CD4-positive, alpha-beta T cell treated with Interleukin-4 for 1 hour (primary cell): ENCODE results near the gene PCARE.

Experiments
- DNase-seq, 2 donors: peaks; one replicate each; pipeline ENCODE4 v3.0.0-alpha.2; 2020 to 2022

PCARE gene

GRCh38 chr2:29033172-29033571, 41.2 kb downstream of the PCARE start:
- no peak for DNase-seq

DNA sequence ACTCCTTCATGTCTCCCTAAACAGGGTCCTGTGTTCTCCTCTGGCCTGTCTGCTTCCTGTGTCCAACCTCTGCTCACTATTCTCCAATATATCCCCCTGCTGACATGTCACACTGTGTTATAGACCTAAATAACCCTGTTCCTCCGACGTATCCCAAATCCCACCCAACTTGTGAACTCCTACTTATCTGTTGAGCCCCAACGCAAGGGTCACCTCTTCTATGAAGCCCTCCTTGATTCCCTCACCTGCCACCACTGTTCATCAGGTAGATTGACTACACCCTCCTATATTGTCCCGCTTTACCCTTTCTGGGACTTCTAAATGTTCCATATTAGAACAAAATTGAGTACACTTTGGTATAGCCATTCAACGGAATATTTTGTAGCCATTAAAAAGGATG, 42.1 kb downstream of the PCARE start:
- no peak for DNase-seq

DNA sequence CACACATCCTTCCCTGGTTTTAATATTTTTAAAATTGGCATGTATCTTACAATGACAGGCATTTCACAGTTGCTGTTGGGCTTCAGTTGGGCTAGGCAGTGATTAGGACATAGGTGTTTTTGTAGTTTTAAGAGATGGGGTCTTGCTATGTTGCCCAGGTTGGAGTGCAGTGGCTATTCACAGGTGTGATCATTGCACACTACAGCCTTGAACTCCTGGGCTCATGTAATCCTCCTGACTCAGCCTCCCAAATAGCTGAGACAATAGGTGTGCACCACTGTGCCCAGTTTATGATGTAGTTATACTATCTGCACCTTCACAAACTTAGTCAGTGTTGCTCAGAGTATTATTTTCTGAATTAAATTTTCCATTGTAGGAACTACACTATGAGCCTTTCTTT, 43.3 kb downstream of the PCARE start:
- DNase-seq: no peak

DNA sequence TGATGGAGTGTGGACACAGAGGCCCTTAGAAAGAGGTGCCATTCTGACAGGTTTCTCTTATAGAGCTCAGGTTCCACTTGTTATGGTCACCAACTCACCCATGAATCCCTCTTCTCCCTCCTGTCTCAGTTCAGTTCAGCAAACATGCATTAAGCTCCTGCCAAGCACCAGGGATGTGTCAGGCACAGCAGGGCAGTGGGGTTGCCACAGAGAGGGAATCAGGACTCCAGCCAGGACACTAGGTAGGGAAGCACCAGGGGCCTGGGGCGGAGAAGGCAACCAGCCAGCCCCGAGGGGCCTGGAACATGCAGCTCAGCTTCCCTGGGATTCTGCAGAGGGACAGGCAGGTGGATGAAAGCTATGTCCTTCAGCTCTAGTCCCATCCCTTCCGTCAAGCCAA, 48.6 kb downstream of the PCARE start:
- DNase-seq: no peak

GRCh38 chr2:29024882-29025430, 49.4 kb downstream of the PCARE start:
- no peak for DNase-seq

DNA sequence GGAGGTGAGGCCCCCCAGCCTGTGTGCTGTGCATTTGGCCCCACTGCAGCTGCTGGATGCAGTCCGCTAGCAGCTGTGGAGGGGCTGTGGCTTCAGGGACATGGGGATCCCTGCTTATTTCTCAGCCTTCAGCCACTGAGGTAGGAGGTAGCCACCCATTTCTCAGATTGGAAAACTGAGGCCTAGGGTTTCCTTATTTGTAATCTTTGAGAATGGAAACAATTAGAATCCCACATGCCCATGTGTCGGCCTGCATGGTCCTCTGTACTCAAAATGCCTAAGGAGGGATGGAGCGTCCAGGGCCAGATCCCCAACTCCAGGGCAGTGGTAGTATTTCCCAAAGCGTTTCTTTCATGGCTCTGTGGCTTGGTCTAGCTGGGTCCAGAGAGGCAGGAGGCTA, 51.1 kb downstream of the PCARE start:
- DNase-seq: no peak

GRCh38 chr2:29022679-29023078, 51.6 kb downstream of the PCARE start:
- DNase-seq: no peak

- DNase-seq: no peak
Measured at GRCh38 chr2:29021886-29022285, 52.4 kb downstream of the PCARE start.

DNA sequence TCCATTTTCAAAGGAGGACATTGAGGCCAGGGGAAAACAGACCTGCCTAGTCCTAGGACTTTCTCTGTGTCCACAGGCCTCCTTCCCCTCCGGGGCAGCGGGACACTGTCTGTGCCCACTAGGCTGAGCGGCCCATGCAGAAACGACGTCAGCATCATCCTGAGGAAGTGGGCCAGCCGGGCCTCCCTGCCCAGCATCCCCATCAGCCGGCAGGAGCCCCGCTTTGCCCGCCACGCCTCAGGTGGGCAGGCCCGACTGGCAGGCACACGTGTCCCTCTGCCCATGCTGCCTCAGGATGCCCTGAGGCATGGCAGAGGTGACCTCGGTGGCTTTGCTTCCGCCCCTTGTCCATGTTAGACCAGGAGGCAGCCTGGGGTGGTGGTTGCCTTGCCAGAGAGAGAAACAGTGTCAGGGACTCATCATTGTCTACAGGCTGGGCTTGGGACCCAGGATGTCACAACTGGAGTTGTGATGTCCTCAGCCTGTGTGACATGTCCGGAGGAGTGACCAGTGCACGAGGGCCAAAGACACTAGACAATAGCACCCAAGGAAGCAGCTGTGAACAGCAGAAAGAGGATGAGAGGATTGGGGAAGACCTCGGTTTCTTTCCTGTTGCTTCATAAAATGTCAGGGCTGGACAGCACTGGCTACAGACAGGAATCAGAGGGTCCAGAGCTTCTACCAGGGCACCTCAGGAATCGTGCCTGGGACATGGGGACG, 56.4 kb downstream of the PCARE start:
- DNase-seq: no peak

DNA sequence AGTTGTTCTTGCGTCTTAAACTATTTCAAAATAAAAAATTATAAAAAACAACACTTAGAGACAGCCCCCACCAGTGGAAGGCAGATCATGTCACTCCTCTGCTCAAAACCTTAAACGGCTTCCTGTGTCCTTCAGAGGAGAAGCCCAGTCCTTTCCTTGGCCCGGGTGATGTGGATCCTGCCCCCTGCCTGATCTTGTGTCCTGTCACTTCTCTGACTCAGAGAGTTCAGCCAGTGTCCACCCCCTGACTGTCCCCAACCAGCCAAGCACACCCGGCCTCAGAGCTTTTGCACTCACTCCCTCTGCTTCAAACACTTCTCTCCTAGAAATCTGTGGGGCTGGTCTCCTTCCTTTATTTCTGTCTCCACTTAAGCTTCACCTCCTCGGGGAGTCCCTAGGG, 57.8 kb downstream of the PCARE start:
- DNase-seq: no peak

DNA sequence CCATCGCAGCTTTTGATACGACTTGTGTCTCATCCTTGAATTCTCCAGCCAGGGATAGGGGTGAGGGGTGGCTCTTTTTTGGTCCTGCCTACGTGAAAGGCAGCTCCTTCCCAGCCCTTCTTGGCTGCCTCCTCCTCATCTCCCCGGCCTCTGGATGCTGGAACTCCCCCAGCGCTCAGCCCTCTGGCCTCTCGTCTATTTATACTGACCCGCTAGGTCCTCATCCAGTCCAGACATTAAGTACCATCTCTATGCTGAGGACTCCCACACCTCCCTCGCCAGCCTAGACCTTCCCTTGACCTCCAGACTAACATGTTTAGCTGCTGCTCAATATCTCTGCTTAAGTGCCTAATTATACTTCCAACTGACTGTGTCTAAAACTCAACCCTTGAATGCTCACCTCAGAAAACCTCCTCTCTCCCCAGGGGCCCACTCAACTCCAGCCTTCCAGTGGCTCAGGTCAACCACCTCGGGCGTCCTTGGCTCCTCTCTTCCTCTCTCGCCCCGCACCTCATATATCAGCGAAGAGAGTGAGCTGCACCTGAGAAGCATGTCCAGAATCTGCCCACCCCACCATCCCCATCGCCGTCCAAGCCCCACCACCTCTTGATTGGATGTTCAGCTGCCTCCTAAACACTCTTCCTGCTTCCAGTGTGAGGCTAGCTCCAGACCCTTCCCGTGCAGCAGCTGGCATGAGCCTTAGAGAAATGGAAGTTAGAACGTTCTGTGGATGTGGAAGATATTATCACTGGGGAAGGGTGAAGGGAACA, 58.4 kb downstream of the PCARE start:
- no peak for DNase-seq

GRCh38 chr2:29014811-29015421, 59.4 kb downstream of the PCARE start:
- peak; percentile 62 to 73 for DNase-seq

DNA sequence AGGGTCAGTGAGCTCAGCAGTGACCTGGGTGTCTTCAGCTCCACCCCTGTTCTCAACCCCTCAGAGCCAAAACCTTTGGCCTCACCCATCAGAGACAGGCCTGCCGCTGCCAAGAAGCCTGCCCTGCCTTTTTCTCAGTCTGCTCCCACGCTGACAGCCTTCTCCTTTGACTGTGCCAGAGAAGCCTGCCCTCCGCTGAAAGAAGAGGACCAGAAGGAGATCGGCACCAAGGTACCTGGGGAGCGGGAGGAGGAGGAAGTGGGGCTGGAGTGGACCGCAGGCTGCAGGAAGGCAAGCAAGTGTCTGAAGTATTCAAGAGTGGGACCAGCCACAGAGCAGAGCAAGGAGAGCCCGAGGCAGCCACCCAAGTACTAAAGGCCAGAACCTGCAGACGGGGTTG, 60.0 kb downstream of the PCARE start:
- no peak for DNase-seq

- DNase-seq: no peak
Measured at GRCh38 chr2:29013057-29013780, 61.1 kb downstream of the PCARE start.

GRCh38 chr2:29012211-29012681, 62.1 kb downstream of the PCARE start:
- DNase-seq: peak; percentile 61 to 63
